DND-41 (cell line): ENCODE results near the gene ATXN1.

ENCODE experiments used
- ATAC-seq: fragments of 200-7000 bp; cut with Tn5 transposase; 3 replicates; pipeline ENCODE4 v1.9.1; 2021; ENCODE audit warnings: low read depth; ENCODE audit not compliant: insufficient read depth
- DNase-seq: peaks from one replicate; pipeline ENCODE4 v3.0.0-alpha.2; 2020
- H2AFZ ChIP-seq: 2 replicates; pipeline ENCODE4 v1.6.0; 2012; ENCODE audit warnings: low read depth, low read length
- H3K27ac ChIP-seq: 2 replicates; pipeline ENCODE4 v1.5.1; 2012; ENCODE audit warnings: low read length, inconsistent platforms
- H3K27me3 ChIP-seq: fragments of 200-600 bp; sonication (generic); 2 replicates; pipeline ENCODE4 v1.6.0; 2012; ENCODE audit warnings: low read length, mild to moderate bottlenecking, inconsistent platforms; ENCODE audit not compliant: insufficient read depth, poor library complexity
- H3K36me3 ChIP-seq: 2 replicates; pipeline ENCODE4 v1.5.1; 2012; ENCODE audit warnings: low read length, inconsistent platforms; ENCODE audit not compliant: insufficient read depth
- H3K4me1 ChIP-seq: 2 replicates; pipeline ENCODE4 v1.5.1; 2012; ENCODE audit warnings: mild to moderate bottlenecking, low read length; ENCODE audit not compliant: insufficient read depth
- H3K4me2 ChIP-seq: 2 replicates; pipeline ENCODE4 v1.6.0; 2012; ENCODE audit warnings: mild to moderate bottlenecking, moderate library complexity, low read length, inconsistent platforms; ENCODE audit not compliant: insufficient read depth
- H3K4me3 ChIP-seq, 2 experiments: fragments of 200-600 bp in 1 of 2; shearing (Covaris generic) in 1 of 2; 2 replicates each; pipeline ENCODE4 v1.5.1; 2012 to 2016; ENCODE audit warnings: inconsistent platforms in 2 of 2, low read length in 2 of 2, mild to moderate bottlenecking in 2 of 2, low read depth in 1 of 2, moderate library complexity in 1 of 2
- H3K79me2 ChIP-seq: 2 replicates; pipeline ENCODE4 v1.6.0; 2012; ENCODE audit warnings: low read length, inconsistent platforms; ENCODE audit not compliant: insufficient read depth
- H3K9ac ChIP-seq: 2 replicates; pipeline ENCODE4 v1.6.0; 2012; ENCODE audit warnings: low read depth, mild to moderate bottlenecking, inconsistent platforms, low read length, moderate library complexity
- H3K9me3 ChIP-seq: 2 replicates; pipeline ENCODE4 v1.5.1; 2012; ENCODE audit warnings: low read length, moderate library complexity, mild to moderate bottlenecking, inconsistent platforms; ENCODE audit not compliant: insufficient read depth, severe bottlenecking
- H4K20me1 ChIP-seq: 2 replicates; pipeline ENCODE4 v1.6.0; 2012; ENCODE audit warnings: low read length; ENCODE audit not compliant: insufficient read depth
- EZH2 ChIP-seq: IDR thresholded peaks from 3 replicates; pipeline ENCODE4 v1.6.1; 2012; ENCODE audit warnings: borderline replicate concordance, low read depth, mild to moderate bottlenecking, moderate library complexity, low read length, inconsistent platforms; ENCODE audit not compliant: severe bottlenecking
- TF ChIP-seq, protein P1 (sequence below): IDR thresholded peaks from 2 replicates; pipeline ENCODE4 v1.5.1; 2012; ENCODE audit warnings: borderline replicate concordance, low read length, moderate library complexity, mild to moderate bottlenecking; ENCODE audit not compliant: poor library complexity, severe bottlenecking; ENCODE audit errors: extremely low read depth

The ATXN1 gene

GRCh38 chr6:16335176-16335575, 426.1 kb downstream of the ATXN1 start:
- Histone ChIP-seq H3K27ac (no peak overlapping the region), H3K4me2 (no peak overlapping the region), H3K27me3 (no peaks in the 10 kb centered on the region), H2AFZ (no peak overlapping the region), H3K9ac (no peak overlapping the region), H3K9me3 (no peaks in the 10 kb centered on the region), H3K79me2 (no peaks in the 10 kb centered on the region), H3K4me3 (no peak overlapping the region), H4K20me1 (no peaks in the 10 kb centered on the region), H3K4me1 (peaks cover 2% of the 10 kb centered on the region; the same call in 1 of the 2 replicates), H3K36me3 (no peaks in the 10 kb centered on the region)
- no peak for DNase-seq
- no peak for ATAC-seq
- TF ChIP-seq, protein P1, sequence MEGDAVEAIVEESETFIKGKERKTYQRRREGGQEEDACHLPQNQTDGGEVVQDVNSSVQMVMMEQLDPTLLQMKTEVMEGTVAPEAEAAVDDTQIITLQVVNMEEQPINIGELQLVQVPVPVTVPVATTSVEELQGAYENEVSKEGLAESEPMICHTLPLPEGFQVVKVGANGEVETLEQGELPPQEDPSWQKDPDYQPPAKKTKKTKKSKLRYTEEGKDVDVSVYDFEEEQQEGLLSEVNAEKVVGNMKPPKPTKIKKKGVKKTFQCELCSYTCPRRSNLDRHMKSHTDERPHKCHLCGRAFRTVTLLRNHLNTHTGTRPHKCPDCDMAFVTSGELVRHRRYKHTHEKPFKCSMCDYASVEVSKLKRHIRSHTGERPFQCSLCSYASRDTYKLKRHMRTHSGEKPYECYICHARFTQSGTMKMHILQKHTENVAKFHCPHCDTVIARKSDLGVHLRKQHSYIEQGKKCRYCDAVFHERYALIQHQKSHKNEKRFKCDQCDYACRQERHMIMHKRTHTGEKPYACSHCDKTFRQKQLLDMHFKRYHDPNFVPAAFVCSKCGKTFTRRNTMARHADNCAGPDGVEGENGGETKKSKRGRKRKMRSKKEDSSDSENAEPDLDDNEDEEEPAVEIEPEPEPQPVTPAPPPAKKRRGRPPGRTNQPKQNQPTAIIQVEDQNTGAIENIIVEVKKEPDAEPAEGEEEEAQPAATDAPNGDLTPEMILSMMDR: no peak
- TF ChIP-seq EZH2: no peak

DNA sequence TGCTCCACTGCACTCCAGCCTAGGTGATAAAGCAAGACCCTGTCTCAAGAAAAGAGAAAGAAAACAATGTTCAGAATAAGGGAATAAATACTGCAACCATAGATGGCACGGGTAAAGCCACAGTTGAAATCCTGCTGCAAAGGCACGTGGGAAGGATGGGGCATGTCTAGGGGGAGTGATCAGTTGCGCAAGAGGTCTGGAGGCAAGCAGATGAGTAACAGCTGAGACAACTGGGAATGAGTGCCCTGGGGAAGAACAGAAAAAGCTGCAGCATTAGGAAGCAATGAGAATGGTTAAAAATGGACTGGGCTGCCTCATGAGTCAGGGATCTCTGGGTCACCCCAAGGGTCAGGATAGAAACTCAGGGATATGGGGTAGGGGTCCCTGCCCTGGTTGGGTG, 426.6 kb downstream of the ATXN1 start:
- DNase-seq (no peak), ATAC-seq (no peak)
- Histone ChIP-seq H3K4me2 (no peak overlapping the region), H3K4me3 (no peak overlapping the region), H3K27me3 (no peaks in the 10 kb centered on the region), H3K27ac (no peak overlapping the region), H2AFZ (no peak overlapping the region), H3K9me3 (no peaks in the 10 kb centered on the region), H3K9ac (no peak overlapping the region), H4K20me1 (no peaks in the 10 kb centered on the region), H3K79me2 (no peaks in the 10 kb centered on the region), H3K36me3 (no peaks in the 10 kb centered on the region), H3K4me1 (peaks cover 2% of the 10 kb centered on the region; the same call in 1 of the 2 replicates)
- TF ChIP-seq, protein P1: no peak
- TF ChIP-seq EZH2: no peak

GRCh38 chr6:16333580-16333979, 427.7 kb downstream of the ATXN1 start:
- no peak for DNase-seq
- Histone ChIP-seq H2AFZ (no peak overlapping the region), H3K27me3 (no peaks in the 10 kb centered on the region), H3K4me2 (no peak overlapping the region), H4K20me1 (no peaks in the 10 kb centered on the region), H3K36me3 (no peaks in the 10 kb centered on the region), H3K9me3 (no peaks in the 10 kb centered on the region), H3K79me2 (no peaks in the 10 kb centered on the region), H3K4me1 (peaks cover 2% of the 10 kb centered on the region; the same call in 1 of the 2 replicates), H3K9ac (no peak overlapping the region), H3K4me3 (no peak overlapping the region), H3K27ac (no peak overlapping the region)
- no peak for ATAC-seq
- TF ChIP-seq EZH2: no peak
- TF ChIP-seq, protein P1: no peak

GRCh38 chr6:16332175-16332542, 429.1 kb downstream of the ATXN1 start:
- H2AFZ ChIP-seq: no peak overlapping the region
- H3K36me3 ChIP-seq: no peaks in the 10 kb centered on the region
- H3K27me3 ChIP-seq: no peaks in the 10 kb centered on the region
- H3K4me2 ChIP-seq: no peak overlapping the region
- H4K20me1 ChIP-seq: no peaks in the 10 kb centered on the region
- no peaks in the 10 kb centered on the region for H3K79me2 ChIP-seq
- H3K9me3 ChIP-seq: no peaks in the 10 kb centered on the region
- peaks cover 2% of the 10 kb centered on the region; the same call in 1 of the 2 replicates for H3K4me1 ChIP-seq
- no peak overlapping the region for H3K4me3 ChIP-seq
- no peak overlapping the region for H3K27ac ChIP-seq
- no peak overlapping the region for H3K9ac ChIP-seq
- TF ChIP-seq, protein P1: peak; percentile 86
- TF ChIP-seq EZH2: no peak
- ATAC-seq (peak; percentile 90), DNase-seq (peak; percentile 69)
